GM18909 (cell line): Measurements from ENCODE around the gene ADIPOR2.

ENCODE experiments used
- ATAC-seq: cut with Tn5 transposase; IDR thresholded peaks from one replicate; pipeline ENCODE4 v1.9.1; 2021; ENCODE audit warnings: mild to moderate bottlenecking; ENCODE audit not compliant: unreplicated experiment, poor library complexity

Gene ADIPOR2

DNA sequence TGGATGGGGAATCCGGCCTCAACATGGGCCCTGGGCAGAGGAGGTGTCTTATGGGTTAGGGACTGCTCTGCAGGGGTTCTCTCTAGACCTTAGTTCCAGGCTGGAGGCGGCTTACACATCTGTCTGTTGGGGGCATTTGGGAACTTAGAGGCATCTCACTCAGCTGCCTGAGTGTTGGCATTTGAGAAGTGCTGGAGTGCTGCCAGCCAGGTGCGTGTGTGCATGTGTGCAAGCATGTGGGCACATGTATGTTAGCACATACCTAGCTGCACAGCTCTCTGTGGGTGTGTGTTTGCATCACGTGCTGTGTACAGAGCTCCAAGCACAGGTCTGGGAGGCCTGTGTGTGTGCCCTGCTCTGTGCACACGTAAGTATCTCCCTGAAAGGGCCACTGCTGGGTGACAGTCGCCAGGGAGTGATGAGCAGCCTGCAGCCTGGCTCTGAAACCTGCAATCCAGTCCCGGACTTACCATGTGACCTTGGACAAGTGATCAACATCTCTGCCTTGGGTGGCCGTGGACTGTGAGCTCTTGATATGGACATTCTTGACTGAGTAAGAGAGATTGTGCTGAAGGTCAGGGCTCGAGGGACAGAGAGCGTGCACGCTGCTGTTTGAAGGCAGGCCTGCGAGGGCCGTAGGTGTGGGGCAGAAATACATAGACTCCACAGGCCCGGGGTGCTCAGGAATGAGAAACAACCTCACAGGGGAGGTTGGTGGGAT, 134.7 kb downstream of the ADIPOR2 start:
- ATAC-seq = no peak

DNA sequence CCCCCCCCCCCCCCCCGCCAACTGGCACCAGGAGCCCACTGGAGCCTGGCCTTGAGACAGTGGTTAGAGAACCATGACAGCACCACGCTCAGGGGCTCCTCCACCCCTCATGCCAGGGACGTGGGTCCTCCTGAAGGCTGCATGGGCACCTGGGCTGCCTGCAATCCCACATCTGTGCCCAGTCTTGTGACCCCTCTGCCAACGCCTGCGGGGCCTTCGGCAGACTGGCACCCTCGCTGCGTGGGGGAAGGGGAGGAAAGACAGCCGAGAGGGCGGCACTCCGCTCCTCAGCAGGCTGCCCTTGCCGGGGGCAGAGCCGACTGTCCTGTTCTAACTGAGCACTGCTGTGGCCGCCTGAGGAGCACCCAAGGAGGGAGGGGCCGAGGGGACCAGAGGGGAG, 135.5 kb downstream of the ADIPOR2 start:
- ATAC-seq = no peak

DNA sequence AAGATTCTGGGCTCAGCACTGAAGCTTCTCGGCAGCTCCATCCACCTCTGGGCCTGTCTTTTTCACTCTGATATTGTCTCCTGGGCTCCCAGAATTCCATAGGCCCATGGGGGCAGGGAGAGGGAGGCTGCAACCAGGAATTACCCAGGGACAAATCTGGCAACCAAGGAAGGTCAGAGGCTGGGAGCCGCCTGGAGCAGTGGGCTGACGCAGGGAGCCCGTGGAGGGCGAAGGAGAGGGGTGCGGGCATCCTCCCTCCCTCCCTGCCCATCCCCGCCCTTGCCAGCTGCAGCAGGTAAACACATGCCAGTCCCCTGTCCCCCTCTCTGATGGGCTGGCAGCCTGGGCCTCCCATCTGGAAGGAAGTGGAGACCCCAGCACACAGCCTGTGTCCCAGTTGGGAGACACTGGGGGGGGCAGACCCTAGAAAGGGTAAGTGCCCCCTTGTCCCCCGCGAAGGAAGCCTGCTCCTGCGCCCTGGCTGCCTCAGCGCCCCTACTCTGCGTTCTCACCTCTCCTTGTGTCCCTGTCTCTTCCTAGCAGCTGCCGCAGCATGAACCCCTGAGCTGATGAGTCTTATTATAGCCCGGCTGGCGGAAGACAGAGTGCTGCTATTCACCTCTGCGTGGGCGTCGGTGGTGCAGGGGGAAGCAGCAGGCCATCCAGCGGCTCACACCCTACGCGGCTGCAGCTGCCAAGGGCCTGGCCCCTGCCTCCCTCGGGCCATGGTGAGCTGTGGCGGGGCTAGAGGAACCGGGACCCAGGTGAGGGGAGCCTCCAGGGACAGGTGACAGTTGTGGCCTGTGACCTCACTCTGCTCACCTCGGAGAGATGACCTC, 136.2 kb downstream of the ADIPOR2 start:
- ATAC-seq = no peak

DNA sequence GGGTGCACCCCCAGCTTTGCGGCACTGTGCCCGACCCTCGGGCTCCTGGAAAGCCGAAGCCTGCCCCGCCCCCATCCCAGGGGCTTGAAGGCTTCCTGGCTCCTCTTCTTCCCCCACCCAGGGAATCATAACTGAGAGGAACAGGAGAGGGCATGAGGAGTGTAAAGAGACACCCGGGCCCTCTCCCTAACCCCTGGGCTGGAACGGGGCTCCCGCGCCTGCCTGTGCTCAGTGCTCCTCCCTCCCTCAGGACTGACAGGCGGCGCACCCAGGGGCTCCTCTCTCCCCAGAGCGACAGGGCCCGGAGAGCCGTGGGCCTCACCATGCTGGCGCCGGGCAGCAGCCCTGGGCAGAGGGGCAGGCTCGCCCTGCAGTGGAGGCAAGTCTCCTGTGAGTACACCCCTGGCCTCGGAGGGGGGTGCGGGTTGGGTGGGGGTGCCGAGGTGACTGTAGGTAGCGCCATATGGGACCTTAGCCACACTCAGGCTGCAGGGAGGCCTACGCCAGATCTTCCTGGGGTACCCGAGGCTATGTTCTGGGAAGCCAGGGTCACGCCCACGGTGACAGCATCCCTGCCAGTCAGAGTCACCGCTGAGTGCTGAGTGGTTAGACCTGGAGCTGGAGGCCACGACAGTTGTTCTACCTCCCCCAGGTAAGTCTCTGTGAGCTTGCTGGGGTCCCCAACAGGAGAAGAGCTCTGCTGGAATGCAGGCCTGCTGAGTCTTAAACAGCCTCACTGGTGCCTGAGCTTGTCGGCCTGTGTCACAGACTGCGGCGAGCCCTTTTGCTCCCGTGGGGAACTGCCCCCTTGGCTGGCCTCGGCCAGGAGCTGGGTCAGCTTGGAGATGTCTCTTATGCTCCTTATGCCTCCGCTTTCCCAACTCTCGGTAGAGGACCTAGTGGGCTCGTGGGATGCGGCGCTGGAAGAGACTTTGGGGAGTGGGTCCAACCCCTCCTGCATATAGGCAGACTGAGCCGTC, 137.2 kb downstream of the ADIPOR2 start:
- ATAC-seq = no peak

DNA sequence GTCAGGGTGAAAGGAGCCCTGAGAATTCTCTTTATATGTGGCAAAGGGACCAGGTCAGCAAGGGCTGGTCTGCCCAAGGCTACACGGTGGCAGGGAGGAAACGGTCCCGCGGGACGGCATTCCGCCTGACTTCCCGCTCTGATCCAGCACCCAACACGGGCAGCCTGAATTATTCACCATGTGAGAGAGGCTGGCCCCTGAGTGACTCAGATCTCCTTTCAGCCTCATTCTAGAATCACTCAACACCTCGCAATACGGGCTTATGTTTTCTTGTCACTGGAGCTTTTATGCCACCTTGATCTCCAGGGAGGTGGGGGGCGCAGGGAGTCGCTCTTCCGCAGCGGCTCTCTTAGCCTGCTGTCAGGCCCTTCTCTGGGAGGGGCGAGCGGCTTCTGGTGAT, 138.0 kb downstream of the ADIPOR2 start:
- no peak for ATAC-seq

DNA sequence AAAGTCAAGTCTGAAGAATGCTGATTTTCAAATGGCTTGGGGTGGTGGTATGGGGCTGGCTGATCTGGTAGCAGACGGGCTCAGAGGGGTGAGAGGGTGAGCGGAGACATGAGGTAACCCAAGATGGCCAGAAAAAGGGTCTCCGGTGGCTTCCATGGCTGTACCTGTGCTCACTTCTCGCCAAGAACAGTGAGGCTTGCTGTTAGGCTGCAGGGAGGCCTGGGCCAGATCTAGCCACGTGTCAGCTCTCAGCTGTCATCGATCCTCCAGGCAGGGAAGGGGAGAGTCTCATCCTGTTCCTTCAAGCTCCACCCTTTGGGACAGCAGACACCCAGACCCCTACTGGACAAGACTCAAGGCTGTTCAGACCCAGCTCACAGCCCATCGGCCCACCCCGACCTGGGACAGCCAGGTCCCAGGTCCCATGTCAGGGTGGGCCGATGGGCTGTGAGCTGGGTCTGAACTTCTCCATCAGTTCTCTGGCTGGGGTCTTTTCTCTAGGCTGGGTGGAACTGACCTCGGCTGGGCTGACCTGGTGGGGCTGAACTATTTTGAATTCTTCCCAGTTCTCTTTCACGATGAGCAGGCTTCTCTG, 138.5 kb downstream of the ADIPOR2 start:
- ATAC-seq = no peak

DNA sequence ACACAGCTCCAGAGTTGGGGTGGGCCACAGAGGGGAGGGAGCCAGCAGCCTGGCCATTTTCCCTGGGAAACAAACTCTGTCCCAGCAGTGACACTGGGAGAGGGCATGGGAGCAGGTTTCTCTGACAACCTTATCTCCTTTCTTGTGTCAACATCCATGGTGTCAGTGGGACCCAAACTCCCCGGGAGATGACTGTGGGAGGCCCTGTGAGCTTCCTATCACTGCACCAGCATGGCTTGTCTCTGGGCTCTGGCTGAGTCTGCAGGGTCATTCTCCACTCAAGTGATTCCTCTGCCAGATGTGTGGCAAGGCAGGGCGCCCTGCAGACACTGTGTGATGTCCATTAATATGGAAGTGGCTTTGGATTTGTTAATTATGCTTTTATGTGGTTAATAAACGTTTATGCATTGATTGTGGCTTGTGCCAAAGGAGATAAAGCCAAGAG, 139.6 kb downstream of the ADIPOR2 start:
- no peak for ATAC-seq

DNA sequence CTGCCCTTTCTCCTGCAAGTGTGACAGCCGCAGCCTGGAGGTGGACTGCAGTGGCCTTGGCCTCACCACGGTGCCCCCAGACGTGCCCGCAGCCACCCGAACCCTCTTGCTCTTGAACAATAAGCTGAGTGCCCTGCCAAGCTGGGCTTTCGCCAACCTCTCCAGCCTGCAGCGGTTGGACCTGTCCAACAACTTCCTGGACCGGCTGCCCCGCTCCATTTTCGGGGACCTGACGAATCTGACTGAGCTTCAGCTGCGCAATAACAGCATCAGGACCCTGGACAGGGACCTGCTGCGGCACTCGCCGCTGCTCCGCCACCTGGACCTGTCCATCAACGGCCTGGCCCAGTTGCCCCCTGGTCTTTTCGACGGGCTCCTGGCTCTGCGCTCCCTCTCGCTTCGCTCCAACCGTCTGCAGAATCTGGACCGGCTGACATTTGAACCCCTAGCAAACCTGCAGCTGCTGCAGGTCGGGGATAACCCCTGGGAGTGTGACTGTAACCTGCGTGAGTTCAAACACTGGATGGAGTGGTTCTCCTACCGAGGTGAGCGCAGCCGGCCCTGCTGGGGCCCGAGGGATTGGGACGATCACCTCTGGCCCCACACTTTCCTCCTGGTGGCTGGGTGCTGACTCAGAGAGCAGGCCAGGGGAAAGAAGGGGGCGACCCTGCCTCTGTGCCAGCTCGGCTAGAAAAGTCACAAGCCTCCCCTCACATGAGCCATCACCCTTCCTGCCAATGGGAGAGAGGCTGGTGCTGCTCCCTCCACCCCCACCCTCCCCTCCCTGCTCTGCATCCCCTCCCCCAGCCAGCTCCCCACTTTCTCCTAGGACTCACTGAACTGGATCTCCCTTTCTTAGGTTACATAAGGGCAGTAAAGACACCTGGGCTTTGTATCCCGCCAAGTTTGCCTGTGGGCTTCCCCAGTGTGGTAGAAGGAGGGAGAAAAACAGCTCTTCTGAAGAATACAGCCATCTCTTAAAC, 140.4 kb downstream of the ADIPOR2 start:
- no peak for ATAC-seq

DNA sequence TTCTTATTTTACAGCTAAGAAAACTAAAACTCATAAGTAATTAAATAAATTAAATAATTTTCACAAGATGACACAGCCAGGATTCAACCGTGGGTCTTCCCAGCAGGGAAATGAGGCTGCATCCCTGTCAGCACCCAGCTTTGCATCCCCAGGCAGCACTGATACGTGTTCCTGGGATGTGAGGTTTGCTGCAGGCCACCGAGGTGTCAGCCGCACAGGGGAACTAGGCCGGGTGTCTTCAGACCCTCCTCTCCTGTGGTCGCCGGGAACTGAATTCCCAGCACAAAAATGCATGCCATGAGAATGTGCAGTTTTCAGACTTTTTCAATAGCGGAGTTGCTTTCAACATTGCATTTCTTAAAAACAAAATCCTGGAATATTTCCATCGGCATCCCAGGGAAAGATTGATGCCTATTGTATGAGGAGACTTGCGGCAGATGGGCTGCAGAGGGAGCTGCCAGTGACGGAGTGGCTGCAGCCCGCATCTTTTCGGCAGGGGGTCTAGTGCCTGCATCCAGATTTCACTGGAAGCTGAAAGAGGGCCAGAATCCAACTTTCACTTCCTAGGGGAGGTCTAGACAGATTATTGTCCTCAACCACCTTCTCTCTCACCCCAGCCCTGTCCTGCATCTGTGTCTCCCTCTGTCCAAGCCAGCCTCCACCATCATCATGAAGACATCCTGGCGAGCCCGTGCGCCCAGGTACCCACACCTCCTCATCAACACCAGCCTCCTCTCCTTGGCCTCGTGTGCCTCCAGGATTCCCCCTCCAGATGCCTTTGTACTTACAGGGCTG, 142.1 kb downstream of the ADIPOR2 start:
- ATAC-seq = no peak

DNA sequence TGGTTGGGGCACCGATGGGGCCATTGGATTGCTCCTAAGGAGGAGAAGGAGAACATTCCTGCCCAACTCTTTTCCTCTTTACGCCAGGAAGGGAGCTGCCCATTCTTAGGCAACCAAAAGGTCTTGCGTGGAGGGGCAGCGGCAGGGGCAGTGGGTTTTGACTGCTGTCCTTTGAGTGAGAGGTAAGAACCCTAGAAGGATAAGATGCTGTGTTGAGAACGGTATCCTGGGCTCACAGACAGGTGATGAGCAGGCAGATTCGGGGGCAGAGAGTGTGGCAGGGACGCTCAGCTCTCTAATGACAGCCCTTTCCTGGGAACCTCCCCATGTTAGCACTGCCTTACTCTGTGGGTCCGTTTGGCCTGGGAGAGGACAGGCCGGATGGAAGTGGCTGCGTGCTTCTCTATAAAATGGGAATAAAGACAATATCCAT, 142.7 kb downstream of the ADIPOR2 start:
- no peak for ATAC-seq

DNA sequence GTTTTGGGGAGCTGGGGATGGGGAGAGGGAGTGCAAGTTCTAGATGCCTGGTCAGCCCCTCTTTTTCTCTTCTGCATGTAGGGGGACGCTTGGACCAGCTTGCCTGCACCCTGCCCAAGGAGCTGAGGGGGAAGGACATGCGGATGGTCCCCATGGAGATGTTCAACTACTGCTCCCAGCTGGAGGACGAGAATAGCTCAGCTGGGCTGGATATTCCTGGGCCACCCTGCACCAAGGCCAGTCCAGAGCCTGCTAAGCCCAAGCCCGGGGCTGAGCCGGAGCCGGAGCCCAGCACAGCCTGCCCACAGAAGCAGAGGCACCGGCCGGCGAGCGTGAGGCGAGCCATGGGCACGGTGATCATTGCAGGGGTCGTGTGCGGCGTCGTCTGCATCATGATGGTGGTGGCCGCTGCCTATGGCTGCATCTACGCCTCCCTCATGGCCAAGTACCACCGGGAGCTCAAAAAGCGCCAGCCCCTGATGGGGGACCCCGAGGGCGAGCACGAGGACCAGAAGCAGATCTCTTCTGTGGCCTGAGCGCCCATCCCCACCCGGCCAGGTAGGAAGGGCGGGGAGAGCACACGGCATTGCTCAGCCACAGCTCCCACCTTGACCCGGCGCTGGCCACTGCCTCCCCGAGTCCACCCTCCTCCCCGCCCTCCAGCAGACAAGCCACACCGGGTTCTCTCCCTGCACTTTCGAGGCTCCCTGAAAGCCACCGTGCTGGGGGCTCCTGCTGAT, 143.5 kb downstream of the ADIPOR2 start:
- no peak for ATAC-seq

DNA sequence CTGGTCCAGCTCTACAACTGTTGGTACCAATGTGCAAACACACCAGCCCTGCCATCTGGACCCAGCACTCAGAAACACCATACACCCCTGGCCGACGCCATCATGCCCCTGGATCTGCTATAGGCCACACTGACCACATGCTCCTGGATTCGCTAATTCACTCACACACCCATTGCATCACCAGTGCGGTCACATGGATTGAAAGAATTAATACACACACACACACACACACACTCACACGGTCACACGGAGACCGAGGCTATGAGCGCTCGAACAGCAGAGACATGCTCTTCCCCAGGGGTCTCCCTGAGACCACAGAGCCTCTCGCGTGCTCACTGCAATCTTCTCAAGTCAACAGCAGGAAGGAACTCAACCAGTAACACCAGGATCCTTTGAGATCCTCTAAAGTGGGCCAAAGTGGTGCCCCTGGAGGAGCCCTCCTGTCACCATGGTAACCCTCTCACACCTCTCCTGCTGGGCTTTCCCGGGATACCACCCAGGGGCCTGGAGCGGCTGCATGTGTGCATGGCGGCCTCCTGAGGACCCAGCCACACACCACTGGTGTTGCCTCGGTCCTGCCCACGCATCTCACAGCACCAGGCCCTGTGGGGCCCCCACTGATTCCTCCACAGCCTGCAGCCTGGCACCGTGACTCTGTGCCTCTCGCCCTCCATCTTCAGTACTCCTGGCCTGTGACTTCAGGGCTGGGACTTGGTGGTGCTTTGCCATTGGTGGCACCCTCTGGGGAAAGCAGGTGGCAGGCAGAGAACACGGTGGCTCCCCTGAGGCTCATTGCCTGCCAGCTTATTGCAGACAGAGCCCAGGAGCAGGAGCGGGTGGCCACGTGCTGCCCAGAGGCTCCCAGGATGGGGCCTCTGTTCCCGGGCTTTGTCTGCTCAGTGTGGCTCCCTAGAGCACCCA, 144.6 kb downstream of the ADIPOR2 start:
- ATAC-seq = no peak

DNA sequence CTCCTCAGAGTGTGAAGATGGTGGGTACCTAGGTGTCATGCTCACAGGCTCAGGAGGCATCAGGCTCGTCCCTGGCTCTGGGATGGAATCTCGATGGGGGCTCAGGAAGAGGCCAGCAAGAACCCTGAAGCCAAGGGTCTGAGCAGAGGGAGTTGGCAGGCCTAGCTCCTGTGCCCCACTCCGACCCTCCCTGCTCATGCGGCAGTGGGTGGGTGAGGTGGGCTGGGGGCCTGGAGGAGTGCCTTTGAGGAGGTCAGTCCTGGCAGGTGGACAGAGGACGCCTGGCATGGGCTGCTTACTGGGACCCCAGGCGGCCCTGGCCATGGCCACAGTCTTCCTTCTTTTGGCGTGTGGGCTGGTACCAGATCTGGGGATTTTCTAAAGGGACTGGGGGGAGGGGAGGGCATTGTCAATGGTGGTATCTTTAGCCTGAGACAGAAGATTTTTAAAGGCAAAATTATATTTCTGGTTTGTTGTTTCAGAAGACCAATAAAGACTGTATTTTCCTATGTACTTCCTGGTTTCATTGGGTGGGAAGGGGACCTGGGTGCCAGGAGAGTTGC, 145.5 kb downstream of the ADIPOR2 start:
- ATAC-seq = no peak

DNA sequence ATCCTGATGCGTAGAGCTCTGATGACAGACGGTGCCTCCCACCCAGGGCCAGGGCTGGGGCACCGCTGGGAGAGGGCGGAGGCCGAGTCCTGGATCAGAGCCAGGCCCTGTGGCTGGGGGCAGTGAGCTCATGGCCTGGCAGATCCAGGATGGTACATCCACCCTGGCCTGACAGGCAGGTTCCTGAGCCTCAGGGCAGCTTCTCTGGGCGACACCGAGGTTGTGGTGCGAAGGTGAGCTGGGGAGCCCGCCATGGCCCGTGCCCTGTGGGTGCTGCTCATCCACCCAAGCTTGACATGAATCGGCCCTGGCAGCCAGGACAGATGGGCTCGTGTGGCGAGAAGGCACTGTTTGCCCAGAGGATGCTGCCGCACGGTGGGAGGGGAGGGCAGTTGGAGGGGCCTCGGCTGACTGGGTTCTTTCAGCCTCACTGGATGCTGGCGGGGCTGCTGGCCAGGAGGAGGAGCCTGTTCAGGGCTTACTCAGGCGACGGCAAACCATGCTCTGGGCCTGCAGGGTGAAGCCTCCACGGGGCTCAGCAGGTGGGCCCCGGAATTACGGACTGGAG, 146.1 kb downstream of the ADIPOR2 start:
- ATAC-seq = no peak

DNA sequence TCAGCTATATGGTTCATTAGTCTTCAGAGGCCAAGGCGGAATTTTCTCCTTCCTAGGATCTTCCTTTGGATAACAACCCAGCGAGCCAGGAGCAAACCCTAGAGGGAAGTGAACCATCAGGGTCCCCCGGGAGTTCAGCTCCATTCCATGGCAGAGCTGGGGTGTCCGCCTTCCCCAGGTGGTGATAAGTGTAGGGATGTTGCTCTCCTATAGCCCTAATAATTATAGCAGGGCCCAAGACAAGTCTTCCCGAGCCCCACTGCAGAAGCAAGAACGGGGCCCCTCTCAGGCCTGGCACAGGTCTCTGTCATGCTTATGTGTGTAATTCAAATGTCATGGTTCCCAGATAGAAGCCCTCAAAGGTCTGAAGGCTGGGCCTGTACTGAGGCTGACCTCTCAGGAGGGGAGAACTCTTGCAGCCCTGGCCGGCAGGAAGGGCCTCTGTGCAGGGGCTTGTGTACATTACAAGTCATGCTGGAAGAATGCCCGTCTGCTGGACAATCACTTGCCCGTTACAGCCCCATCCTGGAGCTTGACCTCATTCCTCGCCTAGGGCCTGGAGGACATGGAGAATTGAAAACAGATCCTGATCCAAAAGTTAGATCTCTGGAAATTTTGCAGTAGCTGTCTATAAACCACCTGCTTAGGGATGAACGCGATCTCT, 146.8 kb downstream of the ADIPOR2 start:
- ATAC-seq = no peak
